NCI-H1417 (cell line): ENCODE data around the gene IL3.

Source experiments
- DNase-seq, 3 experiments: peaks; one replicate each; lab custom pipeline; 2025; lab: John Stamatoyannopoulos, UW

The IL3 gene

GRCh38 chr5:132056610-132057497 lies 3.6 kb upstream of the IL3 start:
- no peak for DNase-seq

- no peak for DNase-seq
These were observed 2.8 kb upstream of the IL3 start for GRCh38 chr5:132057498-132058255.

GRCh38 chr5:132058646-132059042 lies 1.8 kb upstream of the IL3 start:
- no peak for DNase-seq

GRCh38 chr5:132059043-132059695 lies 1.3 kb upstream of the IL3 start:
- DNase-seq: no peak

- DNase-seq: no peak
These were observed 557 bp upstream of the IL3 start for GRCh38 chr5:132059696-132060500.

GRCh38 chr5:132063090-132063911 lies 2.8 kb downstream of the IL3 start:
- peak; percentile 28 to 45 (median 34) for DNase-seq

GRCh38 chr5:132064140-132064539 lies 3.7 kb downstream of the IL3 start:
- no peak for DNase-seq

- peak; percentile 46 to 72 (median 68) for DNase-seq
These were observed 4.4 kb downstream of the IL3 start for GRCh38 chr5:132064738-132065331.

- DNase-seq: peak; percentile 22 to 54 (median 38)
These were observed 5.0 kb downstream of the IL3 start for GRCh38 chr5:132065351-132065937.

GRCh38 chr5:132065951-132066701 lies 5.7 kb downstream of the IL3 start:
- no peak for DNase-seq

- DNase-seq: no peak
These were observed 6.4 kb downstream of the IL3 start for GRCh38 chr5:132066871-132067270.

GRCh38 chr5:132067451-132067850 lies 7.0 kb downstream of the IL3 start:
- no peak for DNase-seq

- no peak for DNase-seq
These were observed 7.7 kb downstream of the IL3 start for GRCh38 chr5:132067941-132068808.

- no peak for DNase-seq
These were observed 9.1 kb downstream of the IL3 start for GRCh38 chr5:132069561-132069960.

GRCh38 chr5:132069994-132070393 lies 9.5 kb downstream of the IL3 start:
- DNase-seq: no peak

GRCh38 chr5:132070460-132071337 lies 10.2 kb downstream of the IL3 start:
- DNase-seq: no peak

GRCh38 chr5:132071338-132071707 lies 10.9 kb downstream of the IL3 start:
- DNase-seq: no peak
